Gastroesophageal sphincter (tissue), 4 donors: ENCODE measurements around the gene PLOD3. TPM values are rescaled to one million over a fixed set of nuclear protein-coding genes. Genes with fewer than 3 reads are reported as not detected.

ENCODE experiments used
- ATAC-seq: fragments of 150-250 bp; one replicate; pipeline ENCODE4 v1.9.1; 2016; ENCODE audit warnings: mild to moderate bottlenecking, moderate library complexity
- H3K27ac ChIP-seq, 4 donors: fragments of 200-600 bp; sonication (generic) in 3 of 4; 1 replicate in 3 of 4; 2 replicates in 1 of 4; pipeline ENCODE4 v1.5.1; 2016 to 2019
- H3K27me3 ChIP-seq: fragments of 200-600 bp; sonication (generic); one replicate; pipeline ENCODE4 v1.5.1; 2019
- H3K36me3 ChIP-seq, 2 donors: fragments of 200-600 bp; sonication (generic); one replicate each; pipeline ENCODE4 v1.5.1; 2019; ENCODE audit warnings: control low read depth in 1 of 2
- H3K4me1 ChIP-seq, 3 donors: fragments of 200-600 bp; sonication (generic); 1 replicate in 2 of 3; 2 replicates in 1 of 3; pipeline ENCODE4 v1.5.1; 2016 to 2019; ENCODE audit warnings: control low read depth in 2 of 3
- H3K4me3 ChIP-seq, 2 donors: fragments of 200-600 bp; sonication (generic); one replicate each; pipeline ENCODE4 v1.5.1; 2019; ENCODE audit warnings: mild to moderate bottlenecking in 1 of 2, moderate library complexity in 1 of 2
- H3K9me3 ChIP-seq, 3 donors: fragments of 200-600 bp; sonication (generic); one replicate each; pipeline ENCODE4 v1.5.1; 2017 to 2019; ENCODE audit warnings: control low read depth in 2 of 3
- EP300 ChIP-seq: sonication (generic); formaldehyde crosslinking; IDR thresholded peaks from one replicate; pipeline ENCODE4 v1.6.1; 2017; ENCODE audit warnings: antibody characterized with exemption, mild to moderate bottlenecking
- POLR2A ChIP-seq, 2 donors: fragments of 450-650 bp; IDR thresholded peaks; one replicate each; pipeline ENCODE4 v1.6.1; 2017; ENCODE audit warnings: antibody characterized with exemption in 2 of 2, mild to moderate bottlenecking in 2 of 2, moderate library complexity in 1 of 2
- POLR2AphosphoS5 ChIP-seq: sonication (generic); formaldehyde crosslinking; IDR thresholded peaks from one replicate; pipeline ENCODE4 v1.6.1; 2017; ENCODE audit warnings: antibody characterized with exemption
- WGBS, 2 donors: methylation state at CpG; one replicate each; pipeline ENCODE4 v1.1.5; 2018; ENCODE audit warnings: low coverage in 1 of 2; 5-methylcytosine and 5-hydroxymethylcytosine counted together
- total RNA-seq, 4 donors: library from RNA; depleted of rRNA; stranded (reverse); fragments of >200 nt; gene quantifications; one replicate each; pipeline ENCODE4 v1.1.0, GENCODE V29; 2016
- TF ChIP-seq, protein P1 (sequence below), 4 experiments: fragments of 200-600 bp in 2 of 4; fragments of 450-650 bp in 2 of 4; sonication (generic) in 1 of 4; IDR thresholded peaks; one replicate each; pipeline ENCODE4 v1.5.1; 2017 to 2019; ENCODE audit warnings: antibody characterized with exemption in 4 of 4, mild to moderate bottlenecking in 2 of 4, moderate library complexity in 2 of 4

The PLOD3 gene
- total RNA-seq, 4 donors from 2014 or later = 35.0 to 51.3 (median 43.6) TPM

GRCh38 chr7:101237206-101238067, 20.1 kb upstream of the PLOD3 start, which contains the start of gene CLDN15:
CLDN15 (minus strand) TSS chr7:101237802; CDS start chr7:101237581, 221 bp downstream.
- no peaks in the 10 kb centered on the region for H3K9me3 ChIP-seq
- peaks cover 0 to 70% (median 17%) of the 10 kb centered on the region in 3 donors for H3K4me1 ChIP-seq
- H3K27ac ChIP-seq = peak within 1 kb of the TSS; percentile 10 to 84 (median 80)
- 14 to 65% methylated on average over 2 of the region's 31 CpGs for WGBS, 2 donors
- H3K36me3 ChIP-seq = peaks cover 0 to 61% of the 10 kb centered on the region in 2 donors
- peak within 1 kb of the TSS in 1 of 2 donors; percentile 40 for H3K4me3 ChIP-seq
- peaks cover 3% of the 10 kb centered on the region for H3K27me3 ChIP-seq
- peak; percentile 79 for ATAC-seq
- TF ChIP-seq EP300 = no peak
- no peak for TF ChIP-seq POLR2A (IDR thresholded peaks at IDR 0.05)
- TF ChIP-seq, protein P1, sequence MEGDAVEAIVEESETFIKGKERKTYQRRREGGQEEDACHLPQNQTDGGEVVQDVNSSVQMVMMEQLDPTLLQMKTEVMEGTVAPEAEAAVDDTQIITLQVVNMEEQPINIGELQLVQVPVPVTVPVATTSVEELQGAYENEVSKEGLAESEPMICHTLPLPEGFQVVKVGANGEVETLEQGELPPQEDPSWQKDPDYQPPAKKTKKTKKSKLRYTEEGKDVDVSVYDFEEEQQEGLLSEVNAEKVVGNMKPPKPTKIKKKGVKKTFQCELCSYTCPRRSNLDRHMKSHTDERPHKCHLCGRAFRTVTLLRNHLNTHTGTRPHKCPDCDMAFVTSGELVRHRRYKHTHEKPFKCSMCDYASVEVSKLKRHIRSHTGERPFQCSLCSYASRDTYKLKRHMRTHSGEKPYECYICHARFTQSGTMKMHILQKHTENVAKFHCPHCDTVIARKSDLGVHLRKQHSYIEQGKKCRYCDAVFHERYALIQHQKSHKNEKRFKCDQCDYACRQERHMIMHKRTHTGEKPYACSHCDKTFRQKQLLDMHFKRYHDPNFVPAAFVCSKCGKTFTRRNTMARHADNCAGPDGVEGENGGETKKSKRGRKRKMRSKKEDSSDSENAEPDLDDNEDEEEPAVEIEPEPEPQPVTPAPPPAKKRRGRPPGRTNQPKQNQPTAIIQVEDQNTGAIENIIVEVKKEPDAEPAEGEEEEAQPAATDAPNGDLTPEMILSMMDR (IDR thresholded peaks at IDR 0.05) = no peak
- peak; percentile 49 for TF ChIP-seq POLR2AphosphoS5

DNA sequence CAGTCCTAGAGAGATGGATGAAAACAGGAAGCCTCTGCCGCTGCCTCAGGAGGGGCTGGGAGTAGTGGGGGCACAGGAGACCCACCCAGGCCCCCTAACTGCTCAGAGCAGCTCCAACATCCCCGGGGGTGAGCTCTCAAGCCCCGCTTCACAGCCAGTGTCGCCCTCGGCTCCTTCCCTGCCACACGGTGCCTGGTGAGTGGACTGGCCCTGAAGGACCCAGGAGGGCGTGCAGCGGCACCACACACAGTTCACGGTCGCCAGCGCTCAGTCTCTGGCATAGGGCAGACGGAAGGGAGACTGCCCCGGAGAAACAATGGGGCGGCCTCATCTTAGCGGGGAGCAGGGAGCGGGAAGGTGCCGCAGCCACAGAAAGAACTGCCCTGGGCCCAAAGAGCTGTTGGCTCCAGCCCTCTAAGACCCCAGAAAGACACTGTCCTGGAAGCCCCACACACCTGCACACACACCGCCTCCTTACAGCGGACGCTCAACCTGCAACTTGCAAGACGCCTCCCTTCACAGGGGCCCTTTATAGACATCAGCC, 19.0 kb upstream of the PLOD3 start:
- ATAC-seq = no peak
- peaks cover 0 to 72% (median 22%) of the 10 kb centered on the region in 3 donors for H3K4me1 ChIP-seq
- 100% methylated on average over 3 to 5 of the region's 21 CpGs for WGBS, 2 donors
- peaks cover 12% of the 10 kb centered on the region for H3K27me3 ChIP-seq
- H3K36me3 ChIP-seq = peaks cover 0 to 60% of the 10 kb centered on the region in 2 donors
- H3K4me3 ChIP-seq = no peak overlapping the region
- H3K9me3 ChIP-seq = no peaks in the 10 kb centered on the region
- no peak overlapping the region for H3K27ac ChIP-seq
- TF ChIP-seq, protein P1 (IDR thresholded peaks at IDR 0.05) = no peak
- TF ChIP-seq EP300 = no peak

DNA sequence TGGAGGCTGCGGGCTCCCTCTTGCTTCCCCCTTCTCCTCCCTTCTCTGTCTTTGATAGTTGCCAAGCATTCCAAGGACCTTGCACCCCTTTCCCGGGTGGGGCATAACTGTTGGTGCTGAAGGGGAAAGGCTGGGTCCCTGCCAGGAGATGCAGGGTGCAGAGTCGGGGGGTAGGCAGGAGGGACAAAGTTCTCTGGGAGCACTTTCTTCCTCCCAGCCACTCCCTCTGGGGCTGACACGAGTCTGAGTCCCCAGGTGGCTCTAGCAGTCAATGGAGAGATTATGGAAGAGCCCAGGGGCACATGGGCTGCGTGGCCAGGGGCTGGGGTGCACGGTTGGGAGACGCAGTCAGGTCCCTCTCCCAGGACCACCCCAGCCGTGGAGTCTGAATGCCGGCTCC, 18.1 kb upstream of the PLOD3 start:
- no peak overlapping the region for H3K27ac ChIP-seq
- no peak for TF ChIP-seq EP300
- no peak for TF ChIP-seq POLR2A (IDR thresholded peaks at IDR 0.05)
- no peak for TF ChIP-seq POLR2AphosphoS5
- TF ChIP-seq, protein P1 (IDR thresholded peaks at IDR 0.05) = no peak

GRCh38 chr7:101235050-101235449, 17.7 kb upstream of the PLOD3 start:
- 48% methylated on average over 3 of the region's 11 CpGs; no CpG with 5 or more reads in 1 of the 2 donors for WGBS, 2 donors
- Histone ChIP-seq H3K27me3 (peaks cover 12% of the 10 kb centered on the region), H3K36me3 (peaks cover 0 to 53% of the 10 kb centered on the region in 2 donors), H3K4me1 (peaks cover 0 to 59% (median 22%) of the 10 kb centered on the region in 3 donors), H3K27ac (no peak overlapping the region), H3K9me3 (no peaks in the 10 kb centered on the region), H3K4me3 (no peak overlapping the region)
- ATAC-seq = no peak
- TF ChIP-seq EP300 (no peak), POLR2A (IDR thresholded peaks at IDR 0.05) (no peak), POLR2AphosphoS5 (no peak)
- TF ChIP-seq, protein P1 (IDR thresholded peaks at IDR 0.05) = peak in 1 of 4 experiments; percentile 32

More for the DNA sequence above, 18.1 kb upstream of the PLOD3 start:
- H3K36me3 ChIP-seq = peaks cover 0 to 54% of the 10 kb centered on the region in 2 donors
- H3K4me1 ChIP-seq = peaks cover 0 to 63% (median 22%) of the 10 kb centered on the region in 3 donors
- H3K27me3 ChIP-seq = peaks cover 12% of the 10 kb centered on the region
- WGBS, 2 donors = 72% methylated on average over 4 of the region's 9 CpGs; no CpG with 5 or more reads in 1 of the 2 donors
- H3K9me3 ChIP-seq = no peaks in the 10 kb centered on the region
- no peak for ATAC-seq
- no peak overlapping the region for H3K4me3 ChIP-seq
